Mammary epithelial cell (primary cell): ENCODE data around the gene TP53TG5.

Source experiments
- CTCF ChIP-seq, 2 donors: IDR thresholded peaks in 1 of 2; conservative IDR thresholded peaks in 1 of 2; 2 replicates each; pipeline ENCODE4 v1.5.1; 2011 to 2012; ENCODE audit warnings: inconsistent platforms in 2 of 2, low read length in 2 of 2, mild to moderate bottlenecking in 2 of 2, control low read depth in 1 of 2, low read depth in 1 of 2; ENCODE audit not compliant: insufficient read depth in 1 of 2; ENCODE audit errors: extremely low read depth in 1 of 2
- EZH2 ChIP-seq: IDR thresholded peaks from 2 replicates; pipeline ENCODE4 v1.6.1; 2012; ENCODE audit warnings: low read length, inconsistent platforms, borderline replicate concordance

- TF ChIP-seq CTCF (conservative IDR thresholded peaks at IDR 0.05 in 1 of 2, IDR thresholded peaks at IDR 0.05 in 1 of 2; ENCODE audit: extremely low read depth in 1 of 2, insufficient read depth in 1 of 2, low read depth in 1 of 2, low read length in 2 of 2) = no peak
- no peak for TF ChIP-seq EZH2
These were observed 24.4 kb downstream of the TP53TG5 start for GRCh38 chr20:45353746-45354145.
